GM19397 (cell line): Measurements from ENCODE around the gene TIRAP.
"Not testable (repeated sequence)": the region's sequence is repeated elsewhere in the genome, so short reads cannot be mapped to it uniquely, and the experiment has no call there.

Experiments
- ATAC-seq: cut with Tn5 transposase; IDR thresholded peaks from one replicate; pipeline ENCODE4 v1.9.1; 2021; ENCODE audit warnings: mild to moderate bottlenecking, moderate library complexity; ENCODE audit not compliant: unreplicated experiment

The TIRAP gene, protein sequence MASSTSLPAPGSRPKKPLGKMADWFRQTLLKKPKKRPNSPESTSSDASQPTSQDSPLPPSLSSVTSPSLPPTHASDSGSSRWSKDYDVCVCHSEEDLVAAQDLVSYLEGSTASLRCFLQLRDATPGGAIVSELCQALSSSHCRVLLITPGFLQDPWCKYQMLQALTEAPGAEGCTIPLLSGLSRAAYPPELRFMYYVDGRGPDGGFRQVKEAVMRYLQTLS

DNA sequence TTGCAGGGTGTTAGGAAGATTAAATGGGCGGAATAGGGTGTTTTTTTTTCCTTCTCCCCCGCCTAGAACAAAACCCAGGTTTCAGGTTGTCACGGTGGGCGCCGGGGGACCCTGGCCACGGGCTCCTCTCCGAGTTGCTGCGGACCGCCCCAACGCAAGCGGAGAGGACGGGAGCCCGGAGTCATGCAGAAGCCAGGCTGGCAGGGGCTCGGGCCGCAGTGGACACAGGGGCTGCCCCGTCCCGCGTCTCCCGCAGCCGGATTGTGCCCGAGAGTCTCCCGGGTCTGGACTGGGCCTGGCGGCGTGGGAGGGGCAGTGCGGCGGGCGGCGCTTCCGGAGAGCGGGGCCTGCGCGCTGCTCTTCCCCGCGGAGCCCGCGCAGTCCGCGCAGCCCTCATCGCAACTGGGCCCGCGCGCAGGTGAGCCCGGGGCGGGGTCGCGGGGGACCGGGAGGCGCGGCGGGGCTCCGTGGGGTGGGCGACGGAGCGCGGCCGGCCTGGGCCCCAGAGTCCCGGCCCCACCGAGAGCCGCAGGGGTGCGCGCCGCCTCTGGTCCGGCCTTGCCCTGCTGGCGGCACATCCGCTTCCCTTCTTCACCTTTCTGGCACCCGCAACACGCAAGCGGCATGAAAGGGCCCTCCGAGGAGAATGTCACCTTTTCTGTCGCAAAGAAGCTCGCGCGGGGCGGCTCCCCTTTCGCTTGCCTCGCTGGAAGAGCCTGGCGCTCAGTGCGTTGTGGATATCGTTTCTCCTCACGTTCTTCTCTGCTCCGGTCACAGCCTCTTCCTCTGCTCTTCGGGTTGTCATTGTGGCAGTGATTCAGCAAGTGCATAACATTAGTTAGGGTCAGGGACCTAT is at the start of gene TIRAP:
Gene TIRAP, plus strand, starts transcription at position 358 of the 856 bp plus-strand sequence. CDS start 7,802 bp downstream, outside the sequence.
- peak; percentile 71 for ATAC-seq

GRCh38 chr11:126233391-126233790 is 49.5 kb upstream of the TIRAP start:
- no peak for ATAC-seq

- ATAC-seq = no peak
These were observed 36.3 kb upstream of the TIRAP start for GRCh38 chr11:126246636-126247035.

- ATAC-seq = no peak
These were observed 29.6 kb upstream of the TIRAP start for GRCh38 chr11:126253265-126253664.

DNA sequence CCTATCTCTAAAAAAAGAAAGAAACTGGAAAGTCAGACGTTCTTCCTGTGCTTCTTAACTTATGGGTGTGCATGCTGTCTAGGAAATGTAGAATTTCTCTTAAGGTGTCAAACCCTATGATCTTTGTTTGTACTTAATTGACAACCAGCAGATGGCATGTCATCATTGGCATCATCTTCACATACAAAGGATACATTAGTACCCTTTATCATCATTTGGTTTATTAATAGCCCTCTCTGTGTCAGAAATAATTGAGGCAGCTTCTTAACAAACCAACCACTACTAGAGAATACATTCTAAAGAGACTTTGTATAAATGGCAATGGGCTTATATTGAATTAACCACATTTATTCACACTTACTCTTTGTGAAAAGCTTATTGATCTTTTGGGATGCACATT is 28.1 kb upstream of the TIRAP start:
- no peak for ATAC-seq

DNA sequence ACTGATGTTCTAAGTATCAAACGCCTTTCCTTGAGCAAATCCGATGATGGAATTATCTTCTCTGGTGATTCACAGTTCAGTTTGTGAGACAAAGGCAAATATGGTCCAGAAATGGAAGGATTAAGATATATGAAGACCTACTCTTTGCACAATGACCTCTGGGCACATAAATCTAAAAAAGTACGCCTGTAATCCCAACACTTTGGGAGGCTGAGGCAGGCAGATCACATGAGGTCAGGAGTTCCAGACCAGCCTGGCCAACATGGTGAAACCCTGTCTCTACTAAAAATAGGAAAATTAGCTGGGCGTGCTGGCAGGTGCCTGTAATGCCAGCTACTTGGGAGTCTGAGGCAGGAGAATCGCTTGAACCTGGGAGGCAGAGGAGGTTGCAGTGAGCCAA is 27.4 kb upstream of the TIRAP start:
- not testable (repeated sequence) for ATAC-seq

- no peak for ATAC-seq
These were observed 26.7 kb upstream of the TIRAP start for GRCh38 chr11:126256216-126256615.

GRCh38 chr11:126257144-126257543 is 25.7 kb upstream of the TIRAP start:
- no peak for ATAC-seq

- no peak for ATAC-seq
These were observed 25.1 kb upstream of the TIRAP start for GRCh38 chr11:126257764-126258163.

- ATAC-seq = no peak
These were observed 20.7 kb upstream of the TIRAP start for GRCh38 chr11:126262216-126262615.

- ATAC-seq = no peak
These were observed 19.4 kb upstream of the TIRAP start for GRCh38 chr11:126263489-126263888.

DNA sequence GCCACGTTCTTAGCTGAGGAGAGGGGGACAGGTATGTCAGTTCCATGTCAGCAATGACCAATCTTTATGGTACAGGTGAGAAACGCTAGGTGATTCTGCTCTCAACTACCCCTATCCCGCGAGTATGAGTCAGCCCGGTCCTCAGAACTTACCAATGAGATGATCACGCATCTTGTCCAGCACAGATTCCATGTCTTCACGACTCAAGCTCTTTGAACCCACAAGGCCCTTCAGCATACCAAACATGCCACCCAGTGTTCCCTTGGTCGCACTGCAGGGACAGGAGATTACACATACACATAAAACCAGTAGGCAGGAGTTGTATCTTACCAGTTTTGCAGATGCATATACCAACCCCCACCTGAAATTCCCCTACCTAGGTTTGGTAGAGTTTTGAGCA is 17.1 kb upstream of the TIRAP start:
- ATAC-seq = no peak

DNA sequence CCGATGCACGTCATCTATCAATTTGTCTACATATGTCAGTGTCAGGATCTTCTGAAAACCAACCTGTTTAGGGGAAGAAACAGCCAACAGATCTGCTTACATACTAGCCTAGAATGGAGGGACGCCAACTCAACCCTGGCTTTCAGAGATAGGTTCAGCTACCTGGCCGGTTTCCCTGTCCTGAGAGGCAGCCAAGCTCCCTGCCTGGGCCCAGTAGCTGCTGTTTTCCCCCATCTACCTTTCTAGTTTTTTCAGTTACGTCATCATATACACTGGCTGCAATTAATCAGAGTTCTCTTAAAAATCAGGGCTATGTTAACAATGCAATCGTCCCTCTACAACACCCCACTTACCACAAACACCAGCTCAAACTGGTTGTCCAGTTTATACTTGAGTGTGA is 15.2 kb upstream of the TIRAP start:
- no peak for ATAC-seq

DNA sequence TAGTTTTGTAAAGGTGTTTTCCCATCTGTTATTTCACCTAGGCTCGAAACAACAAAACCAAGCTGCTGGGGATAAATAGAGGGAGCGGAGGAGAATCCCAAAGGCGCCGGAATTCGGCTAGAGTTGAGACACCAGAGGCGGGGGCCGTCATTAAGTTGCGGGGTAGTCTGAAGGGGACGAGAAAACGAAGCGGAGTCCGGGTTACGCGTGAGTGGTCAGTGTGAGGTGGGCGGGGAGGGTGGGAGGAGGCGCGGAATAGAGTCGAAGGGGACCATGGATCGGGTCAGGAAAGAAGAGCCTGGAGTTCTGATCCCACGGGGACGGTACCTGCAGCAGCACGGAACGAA is 14.6 kb upstream of the TIRAP start:
- no peak for ATAC-seq

GRCh38 chr11:126268708-126269579 is 13.9 kb upstream of the TIRAP start, which contains the start of the genes FOXRED1 and SRPRA:
TSS of gene FOXRED1 (plus strand) at chr11:126269154. CDS start at chr11:126269207, 53 bp downstream.
TSS of gene SRPRA (minus strand) at chr11:126268895. CDS start at chr11:126268804, 91 bp downstream.
- peak; percentile 99 for ATAC-seq

GRCh38 chr11:126277322-126277721 is 5.6 kb upstream of the TIRAP start:
- no peak for ATAC-seq

DNA sequence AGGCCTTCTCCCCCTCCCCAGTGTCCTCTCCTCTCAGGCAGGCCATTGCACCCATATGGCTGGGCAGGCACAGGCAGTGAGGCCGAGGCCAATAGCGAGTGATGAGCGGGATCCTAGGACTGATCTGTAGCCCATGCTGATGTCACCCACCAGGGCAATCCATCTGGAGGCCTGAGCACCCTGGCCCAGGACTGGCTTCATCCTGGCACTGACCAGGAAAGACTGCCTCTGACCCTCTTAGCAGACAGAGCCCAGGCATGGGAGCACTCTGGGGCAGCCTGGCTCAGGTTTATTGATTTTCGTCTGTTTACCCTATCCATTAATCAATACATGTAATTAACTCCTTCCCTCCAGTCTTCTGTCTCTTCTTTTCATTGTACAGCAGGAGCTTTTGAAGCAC is 5.1 kb upstream of the TIRAP start:
- ATAC-seq = no peak

GRCh38 chr11:126279191-126279590 is 3.7 kb upstream of the TIRAP start:
- ATAC-seq = no peak

- ATAC-seq = no peak
These were observed 2.3 kb upstream of the TIRAP start for GRCh38 chr11:126280595-126280994.

DNA sequence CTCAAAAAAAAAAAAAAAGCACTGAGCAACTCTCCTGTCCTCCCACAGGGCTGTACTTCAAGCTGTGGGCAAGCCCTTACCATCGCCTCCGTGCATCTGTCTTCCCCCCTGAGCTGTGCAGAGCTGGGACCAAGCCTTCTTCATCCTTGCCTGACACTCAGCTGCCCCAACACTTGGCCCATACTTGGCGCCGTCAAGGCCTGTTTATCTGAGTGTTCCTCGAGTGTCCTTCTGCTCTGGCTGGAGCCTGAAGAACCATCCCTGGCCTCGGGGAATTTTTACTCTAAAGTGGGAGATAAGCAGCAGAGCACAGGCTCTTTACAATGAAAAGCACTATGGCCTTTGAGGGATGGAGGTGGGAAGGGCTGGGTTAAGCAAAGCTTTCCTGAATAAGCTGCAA is 1.6 kb upstream of the TIRAP start:
- ATAC-seq = no peak

DNA sequence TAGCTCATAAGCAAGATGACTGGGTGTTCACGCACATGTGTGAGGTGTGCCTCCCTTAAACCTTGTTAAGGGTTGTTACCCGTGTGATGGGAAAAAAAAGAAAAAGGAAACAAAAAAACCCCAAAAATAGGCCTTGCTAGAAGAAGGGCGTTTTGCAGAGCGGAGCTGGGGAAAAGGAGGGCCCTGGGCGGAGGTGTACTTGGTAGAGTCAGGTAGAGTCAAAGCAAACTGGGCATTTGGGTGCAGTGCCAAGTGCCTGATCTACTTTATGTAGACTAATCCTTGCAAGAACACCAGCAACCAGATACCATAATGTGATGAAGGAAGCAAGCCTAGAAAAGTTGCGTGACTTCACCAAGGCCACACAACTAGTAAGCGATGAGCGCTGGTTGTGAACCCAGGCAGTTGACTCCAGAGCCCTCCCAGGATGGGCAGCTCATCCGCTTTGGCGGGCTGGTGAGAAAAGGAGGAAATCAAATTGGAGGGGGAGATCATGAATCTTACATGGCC is 1.2 kb upstream of the TIRAP start:
- ATAC-seq = no peak
